Right lobe of liver (tissue), 4 donors: Measurements from ENCODE around the gene EMILIN2.
"Not testable (repeated sequence)": the region's sequence is repeated elsewhere in the genome, so short reads cannot be mapped to it uniquely, and the experiment has no call there.

Source experiments
- CTCF ChIP-seq, 4 donors: fragments of 200-600 bp in 3 of 4; fragments of 450-650 bp in 1 of 4; IDR thresholded peaks; one replicate each; pipeline versions ENCODE4 v1.5.1 to v1.8.0; 2016 to 2022; ENCODE audit warnings: antibody characterized with exemption in 4 of 4, mild to moderate bottlenecking in 2 of 4
- POLR2A ChIP-seq: fragments of 450-650 bp; IDR thresholded peaks from one replicate; pipeline ENCODE4 v1.6.1; 2017; ENCODE audit warnings: antibody characterized with exemption, mild to moderate bottlenecking
- donor health status: DM: no; HTN: no; CAD: no.
- donor health status: DM: no; HTN: no; CAD: no.
- donor health status: DM: no; HTN: yes; CAD: no.

- not testable (repeated sequence) for TF ChIP-seq CTCF (IDR thresholded peaks at IDR 0.05); POLR2A
These were observed 68.7 kb downstream of the EMILIN2 start for GRCh38 chr18:2915486-2915885.
